A549 (cell line): Measurements from ENCODE around the gene RAB26. TPM values are rescaled to one million over a fixed set of nuclear protein-coding genes. Genes with fewer than 3 reads are reported as not detected.
A peak's percentile ranks its signal among the peaks of the same experiment; 100 is the strongest.

Experiments
- ATAC-seq, 2 experiments: fragments of 200-7000 bp in 1 of 2; fragments of >200 bp in 1 of 2; cut with Nextera tagmentation in 1 of 2; cut with Tn5 transposase in 1 of 2; 3 replicates each; pipeline versions ENCODE4 v1.8.0 to v1.9.1; 2018 to 2020; ENCODE audit warnings: mild to moderate bottlenecking in 1 of 2, moderate library complexity in 1 of 2
- CTCF ChIA-PET: fragments of 300-600 bp; sonication (Branson Sonifier 250); formaldehyde crosslinking; extraction: SDS; loops from one replicate; lab custom pipeline; 2021; ENCODE audit warnings: antibody characterized with exemption, inconsistent platforms; lab: Yijun Ruan, JAX
- POLR2A ChIA-PET: fragments of 350-600 bp; formaldehyde crosslinking; extraction: SDS; loops from one replicate; lab custom pipeline; 2021; ENCODE audit warnings: antibody characterized with exemption, inconsistent platforms; lab: Yijun Ruan, JAX
- DNase-seq, 2 experiments: peaks; one replicate each; pipeline versions ENCODE4 v3.0.0 to v3.0.0-alpha.2; 2011 to 2016; ENCODE audit warnings: low read depth in 1 of 2, low spot score in 1 of 2
- FAIRE-seq: peaks from 2 replicates; lab custom pipeline; 2011; peaks lifted over from hg19 to GRCh38; lab: Jason Lieb, UNC
- H3K27ac ChIP-seq, 2 experiments: fragments of >200 bp; sonication (Bioruptor Twin); formaldehyde crosslinking; 3 replicates each; pipeline ENCODE4 v1.5.1; 2016 to 2017
- H3K4me1 ChIP-seq: fragments of >200 bp; sonication (Bioruptor Twin); formaldehyde crosslinking; 3 replicates; pipeline ENCODE4 v1.6.1; 2016
- H3K4me2 ChIP-seq: fragments of >200 bp; sonication (Bioruptor Twin); formaldehyde crosslinking; 3 replicates; pipeline ENCODE4 v1.6.1; 2016
- H3K4me3 ChIP-seq: fragments of >200 bp; sonication (Bioruptor Twin); formaldehyde crosslinking; 3 replicates; pipeline ENCODE4 v1.5.1; 2016
- H3K9me3 ChIP-seq: fragments of >200 bp; sonication (Bioruptor Twin); formaldehyde crosslinking; 3 replicates; pipeline ENCODE4 v1.6.1; 2016
- ATOH8 ChIP-seq: fragments of 250-450 bp; sonication (Bioruptor Pico); IDR thresholded peaks from 2 replicates; pipeline ENCODE4 v1.5.0; 2020; ENCODE audit warnings: low read depth, mild to moderate bottlenecking, moderate library complexity
- CBX8 ChIP-seq: fragments of 200-600 bp; sonication (generic); IDR thresholded peaks from 2 replicates; pipeline ENCODE4 v1.6.1; 2016
- CHD2 ChIP-seq: fragments of 150-350 bp; IDR thresholded peaks from 2 replicates; pipeline ENCODE4 v1.6.1; 2014; ENCODE audit warnings: low read length; ENCODE audit not compliant: partially characterized antibody
- CTCF ChIP-seq: fragments of >200 bp; sonication (Bioruptor Twin); formaldehyde crosslinking; IDR thresholded peaks from 3 replicates; pipeline ENCODE4 v1.5.1; 2016
- EHMT2 ChIP-seq: fragments of 200-600 bp; sonication (generic); IDR thresholded peaks from 2 replicates; pipeline ENCODE4 v1.6.1; 2016; ENCODE audit warnings: antibody characterized with exemption, low read depth, mild to moderate bottlenecking, moderate library complexity
- EP300 ChIP-seq, 2 experiments: fragments of >200 bp; sonication (Bioruptor Twin); formaldehyde crosslinking; IDR thresholded peaks; 2 replicates in 1 of 2; 3 replicates in 1 of 2; pipeline ENCODE4 v1.6.1; 2016 to 2017
- ESRRA ChIP-seq: fragments of 150-350 bp; IDR thresholded peaks from 2 replicates; pipeline ENCODE4 v1.6.1; 2014; ENCODE audit warnings: mild to moderate bottlenecking, low read length, borderline replicate concordance
- FOSL2 ChIP-seq, 2 experiments: fragments of 450-650 bp in 1 of 2; fragments of >200 bp in 1 of 2; sonication (Bioruptor Twin) in 1 of 2; formaldehyde crosslinking; IDR thresholded peaks; 2 replicates each; pipeline versions ENCODE4 v1.5.0 to v1.6.1; 2016 to 2020; ENCODE audit warnings: mild to moderate bottlenecking in 1 of 2, moderate library complexity in 1 of 2
- FOXS1 ChIP-seq: fragments of 250-450 bp; sonication (Bioruptor Pico); IDR thresholded peaks from 2 replicates; pipeline ENCODE4 v1.5.0; 2020; ENCODE audit warnings: mild to moderate bottlenecking, moderate library complexity
- HOXB13 ChIP-seq: fragments of 250-450 bp; sonication (Bioruptor Pico); IDR thresholded peaks from 2 replicates; pipeline ENCODE4 v1.5.0; 2020; ENCODE audit warnings: low read depth, mild to moderate bottlenecking, moderate library complexity
- JUN ChIP-seq, 2 experiments: fragments of >200 bp; sonication (Bioruptor Twin); formaldehyde crosslinking; IDR thresholded peaks; 2 replicates in 1 of 2; 3 replicates in 1 of 2; pipeline ENCODE4 v1.6.1; 2016 to 2017
- JUNB ChIP-seq: fragments of >200 bp; sonication (Bioruptor Twin); formaldehyde crosslinking; IDR thresholded peaks from 2 replicates; pipeline ENCODE4 v1.6.1; 2016
- KDM1A ChIP-seq: fragments of 200-600 bp; sonication (generic); IDR thresholded peaks from 2 replicates; pipeline ENCODE4 v1.6.1; 2016; ENCODE audit warnings: low read depth, mild to moderate bottlenecking
- KDM5A ChIP-seq: fragments of 200-600 bp; sonication (generic); IDR thresholded peaks from 2 replicates; pipeline ENCODE4 v1.6.1; 2016; ENCODE audit warnings: antibody characterized with exemption, mild to moderate bottlenecking
- MAZ ChIP-seq: fragments of 150-350 bp; IDR thresholded peaks from 2 replicates; pipeline ENCODE4 v1.6.1; 2014; ENCODE audit warnings: antibody characterized with exemption, low read depth, low read length, borderline replicate concordance
- MYC ChIP-seq: IDR thresholded peaks from 2 replicates; pipeline ENCODE4 v1.6.1; 2012; ENCODE audit warnings: mild to moderate bottlenecking, inconsistent platforms, low read length, improper control_type of control experiment, borderline replicate concordance
- NPAS2 ChIP-seq: fragments of 250-450 bp; sonication (Bioruptor Pico); IDR thresholded peaks from 2 replicates; pipeline ENCODE4 v1.8.0; 2022; ENCODE audit warnings: mild to moderate bottlenecking, moderate library complexity, borderline replicate concordance
- PHF8 ChIP-seq: fragments of 200-600 bp; sonication (generic); IDR thresholded peaks from 2 replicates; pipeline ENCODE4 v1.6.1; 2016; ENCODE audit warnings: low read depth, mild to moderate bottlenecking, antibody characterized with exemption, moderate library complexity, borderline replicate concordance
- POLR2A ChIP-seq: IDR thresholded peaks from 2 replicates; pipeline ENCODE4 v1.6.1; 2012; ENCODE audit warnings: mild to moderate bottlenecking, low read length
- RAD21 ChIP-seq, 2 experiments: fragments of >200 bp in 1 of 2; sonication (Bioruptor Twin) in 1 of 2; formaldehyde crosslinking in 1 of 2; IDR thresholded peaks in 1 of 2; conservative IDR thresholded peaks in 1 of 2; 2 replicates in 1 of 2; 3 replicates in 1 of 2; pipeline ENCODE4 v1.6.1; 2012 to 2018; ENCODE audit warnings: inconsistent platforms in 1 of 2
- SMC3 ChIP-seq: fragments of >200 bp; sonication (Bioruptor Twin); formaldehyde crosslinking; IDR thresholded peaks from 3 replicates; pipeline ENCODE4 v1.6.1; 2018; ENCODE audit warnings: inconsistent platforms
- TFCP2L1 ChIP-seq: fragments of 250-450 bp; sonication (Bioruptor Pico); IDR thresholded peaks from 2 replicates; pipeline ENCODE4 v1.5.0; 2021; ENCODE audit warnings: mild to moderate bottlenecking
- ZC3H11A ChIP-seq: fragments of 450-650 bp; IDR thresholded peaks from 2 replicates; pipeline ENCODE4 v1.6.1; 2014; ENCODE audit warnings: antibody characterized with exemption, mild to moderate bottlenecking
- ZNF302 ChIP-seq: fragments of 250-450 bp; sonication (Bioruptor Pico); IDR thresholded peaks from 2 replicates; pipeline ENCODE4 v1.9.0; 2021; ENCODE audit warnings: inconsistent platforms, mild to moderate bottlenecking, moderate library complexity
- ZSCAN20 ChIP-seq: fragments of 250-450 bp; sonication (Bioruptor Pico); IDR thresholded peaks from 2 replicates; pipeline ENCODE4 v1.8.0; 2022; ENCODE audit warnings: mild to moderate bottlenecking, moderate library complexity
- WGBS: methylation state at CpG from one replicate; pipeline ENCODE4 v1.1.6; 2017; ENCODE audit errors: missing lambda C conversion rate; 5-methylcytosine and 5-hydroxymethylcytosine counted together
- polyA plus RNA-seq, 4 experiments: library from polyadenylated mRNA; depleted of rRNA in 3 of 4; stranded (reverse); fragments of >200 nt; fragmentation: RNase III in 1 of 4; extraction: RNeasy Plus Mini Kit Qiagen cat#74134 plus additional on column Dnase treatment in 1 of 4; gene quantifications; 2 replicates in 3 of 4; 3 replicates in 1 of 4; pipeline ENCODE4 v1.2.3, GENCODE V29; 2011 to 2017

RAB26 gene
- polyA plus RNA-seq, 2 of the 4 experiments (the other 2 are of a cell fraction): 6.7 TPM

DNA sequence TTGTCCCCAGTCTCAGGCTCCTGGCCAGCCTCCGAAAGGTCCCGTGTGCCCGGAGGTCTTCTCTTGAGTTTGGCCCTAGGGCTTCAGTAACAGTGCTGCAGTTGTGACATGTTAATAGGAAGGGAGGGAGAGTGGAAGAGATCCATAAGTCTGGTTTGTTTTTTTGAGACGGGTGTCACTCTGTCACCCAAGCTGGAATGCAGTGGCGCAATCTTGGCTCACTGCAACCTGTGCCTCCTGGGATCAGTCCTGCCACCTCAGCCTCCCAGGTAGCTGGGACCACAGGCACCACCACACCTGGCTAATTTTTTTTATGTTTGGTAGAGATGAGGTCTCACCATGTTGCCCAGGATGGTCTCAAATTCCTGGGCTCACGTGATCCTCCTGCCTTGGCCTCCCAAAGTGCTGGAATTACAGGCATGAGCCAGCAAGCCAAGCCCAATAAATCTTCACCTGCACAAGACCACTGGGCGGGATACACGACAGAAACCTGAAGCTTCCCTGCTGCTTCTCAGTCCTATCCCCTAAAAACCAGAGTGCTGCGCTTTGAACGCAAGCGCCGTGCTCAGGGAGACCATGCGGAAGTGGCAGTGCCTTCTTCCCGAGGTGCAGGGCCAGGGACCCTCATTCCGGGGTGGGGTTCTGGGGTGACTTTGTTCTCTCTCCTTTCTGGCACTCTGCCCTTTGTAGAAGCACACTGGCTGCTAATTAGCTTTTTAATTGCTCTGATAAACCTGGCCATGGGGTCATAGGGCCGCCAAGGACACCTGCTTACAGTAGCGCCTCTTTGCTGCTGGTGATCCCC is 18.0 kb downstream of the RAB26 start:
- 90% methylated on average over 17 of the region's 17 CpGs for WGBS
- FAIRE-seq (no peak), ATAC-seq (no peak), DNase-seq (no peak)
- no peak overlapping the region for H3K4me3 ChIP-seq
- no peaks in the 10 kb centered on the region for H3K9me3 ChIP-seq
- ChIA-PET CTCF (interaction anchor here (1.2 to 2.7 kb wide), 2 partner anchors 28 to 349 kb away, joined by 3 to 13 read pairs; no protein-coding TSS in a partner anchor), POLR2A (interaction anchor here (4.0 kb wide), 1 partner anchor 11 kb away, joined by 21 read pairs; the partner anchor contains the start of gene TRAF7)
- no peaks in the 10 kb centered on the region; the same call in 2 of the 3 replicates for H3K4me1 ChIP-seq
- TF ChIP-seq TFCP2L1 (CRISPR knock-in tag) (no peak), HOXB13 (CRISPR knock-in tag) (no peak), ATOH8 (no peak), MAZ (no peak), POLR2A (no peak), RAD21 (conservative IDR thresholded peaks at IDR 0.05 in 1 of 2, IDR thresholded peaks at IDR 0.05 in 1 of 2) (no peak), JUN (IDR thresholded peaks at IDR 0.05) (no peak)
- H3K4me2 ChIP-seq: no peak overlapping the region
- no peak overlapping the region for H3K27ac ChIP-seq

DNA sequence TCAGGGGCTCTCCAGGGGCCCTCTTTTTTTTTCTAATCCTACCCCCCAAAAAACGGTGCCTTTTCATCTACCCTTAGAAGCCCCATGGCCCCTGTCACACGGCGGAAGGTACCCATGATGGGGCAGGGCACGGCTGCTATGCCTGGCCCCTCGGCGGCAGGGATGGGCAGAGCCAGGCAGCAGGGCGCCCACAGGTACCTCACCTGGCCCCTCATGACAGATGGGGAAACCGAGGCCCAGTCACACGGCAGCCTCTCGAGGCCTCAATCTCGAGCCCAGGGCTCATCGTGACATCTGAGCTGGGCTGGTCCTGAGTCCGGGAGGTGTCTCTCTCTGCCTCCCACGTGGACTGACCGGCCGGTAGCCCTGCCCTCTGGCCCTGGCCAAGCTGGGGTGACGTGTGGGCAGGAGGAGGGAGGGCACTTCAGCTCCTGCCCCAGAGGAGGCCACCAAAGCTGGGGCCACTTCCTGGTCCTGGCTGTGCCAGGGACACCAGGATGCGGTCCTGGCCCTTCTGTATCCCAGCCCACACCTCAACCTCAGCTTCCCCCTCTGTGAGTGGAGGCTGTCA is 18.7 kb downstream of the RAB26 start:
- FAIRE-seq (no peak), DNase-seq (no peak), ATAC-seq (no peak)
- Histone ChIP-seq H3K4me3 (no peak overlapping the region), H3K4me1 (no peaks in the 10 kb centered on the region; the same call in 2 of the 3 replicates), H3K4me2 (no peak overlapping the region), H3K27ac (no peak overlapping the region), H3K9me3 (no peaks in the 10 kb centered on the region)
- WGBS: 89% methylated on average over 10 of the region's 18 CpGs
- TF ChIP-seq ZC3H11A (no peak), FOSL2 (IDR thresholded peaks at IDR 0.05) (no peak), FOSL2 (CRISPR knock-in tag; IDR thresholded peaks at IDR 0.05) (no peak), FOXS1 (CRISPR knock-in tag) (no peak), CHD2 (no peak), HOXB13 (CRISPR knock-in tag) (no peak), JUNB (no peak), ZNF302 (CRISPR knock-in tag) (no peak)
- POLR2A ChIA-PET: interaction anchor here (4.0 kb wide), 1 partner anchor 12 kb away, joined by 21 read pairs; the partner anchor contains the start of gene TRAF7
- CTCF ChIA-PET: interaction anchor here (0.9 to 2.7 kb wide), 5 partner anchors 14 to 348 kb away, joined by 3 to 13 read pairs (median 3); no protein-coding TSS in a partner anchor

GRCh38 chr16:2170080-2170479 is 21.7 kb downstream of the RAB26 start:
- no peak overlapping the region for H3K4me2 ChIP-seq
- no peak for TF ChIP-seq PHF8
- TF ChIP-seq RAD21 (conservative IDR thresholded peaks at IDR 0.05 in 1 of 2, IDR thresholded peaks at IDR 0.05 in 1 of 2): no peak
- no peak for TF ChIP-seq MAZ
- no peak for TF ChIP-seq CHD2
- no peak for TF ChIP-seq ZSCAN20 (CRISPR knock-in tag)
- no peak for TF ChIP-seq MYC
- TF ChIP-seq KDM1A: no peak
- TF ChIP-seq SMC3: no peak
- TF ChIP-seq EHMT2: no peak
- TF ChIP-seq EP300 (IDR thresholded peaks at IDR 0.05): no peak
- no peak for TF ChIP-seq TFCP2L1 (CRISPR knock-in tag)
- TF ChIP-seq NPAS2 (CRISPR knock-in tag): no peak
- no peak for TF ChIP-seq ESRRA
- TF ChIP-seq CTCF: no peak
- TF ChIP-seq CBX8: no peak
- TF ChIP-seq KDM5A: no peak
- POLR2A ChIA-PET: interaction anchor here (1.5 kb wide), 1 partner anchor 15 kb away, joined by 5 read pairs; the partner anchor contains the start of gene TRAF7
- ATAC-seq: no peak
- no peak overlapping the region for H3K4me3 ChIP-seq
- DNase-seq: no peak
- no peaks in the 10 kb centered on the region for H3K9me3 ChIP-seq
- CTCF ChIA-PET: no interaction called here
- H3K27ac ChIP-seq: peak overlapping the region in 1 of 2 experiments; percentile 15; a peak in 1 of 6 replicates
- FAIRE-seq: no peak
- 85% methylated on average over 15 of the region's 18 CpGs for WGBS
- no peaks in the 10 kb centered on the region for H3K4me1 ChIP-seq
